Erythroblast (primary cell): ENCODE data around the gene MECR.

Experiments
- GATA1 ChIP-seq: IDR thresholded peaks from 2 replicates; pipeline ENCODE4 v1.6.1; 2011; ENCODE audit warnings: low read depth, mild to moderate bottlenecking, control low read depth, low read length, moderate library complexity
- POLR2A ChIP-seq: IDR thresholded peaks from 2 replicates; pipeline ENCODE4 v1.6.1; 2011; ENCODE audit warnings: mild to moderate bottlenecking, low read length

DNA sequence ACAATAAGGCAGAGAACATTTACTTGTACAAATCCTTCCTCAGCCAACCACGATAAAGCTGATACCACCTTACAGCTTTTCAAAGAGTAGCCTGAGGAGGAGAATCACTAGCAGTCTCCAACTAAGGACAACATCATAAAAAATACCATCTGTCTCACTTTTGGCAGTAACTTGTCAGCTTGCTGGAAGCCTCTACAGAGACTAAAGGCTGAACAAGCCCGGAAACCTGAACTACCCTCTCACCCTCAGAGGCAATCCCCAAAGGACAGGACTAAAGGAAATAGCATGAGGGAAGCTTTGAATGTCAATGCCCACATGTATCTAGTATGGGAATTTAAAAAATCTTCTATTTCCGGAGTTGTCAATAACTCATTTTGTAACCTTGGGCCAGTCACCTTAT, 59.6 kb downstream of the MECR start:
- no peak for TF ChIP-seq POLR2A
- no peak for TF ChIP-seq GATA1
